Measurements from ENCODE around the gene SPECC1.
"Not testable (repeated sequence)": the region's sequence is repeated elsewhere in the genome, so short reads cannot be mapped to it uniquely, and the experiment has no call there.

SPECC1 gene

GRCh38 chr17:20009302-20010098 is at the start of gene SPECC1:
SPECC1 (plus strand) TSS chr17:20009359; CDS start chr17:20096652, 87,293 bp downstream.
- peak; percentile 78 for DNase-seq (ENCODE audit: low spot score)

GRCh38 chr17:19962954-19963353 is 46.2 kb upstream of the SPECC1 start:
- DNase-seq (ENCODE audit: low spot score): not testable (repeated sequence)

GRCh38 chr17:19973156-19973555 is 36.0 kb upstream of the SPECC1 start:
- DNase-seq (ENCODE audit: low spot score): no peak

GRCh38 chr17:19975601-19976000 is 33.6 kb upstream of the SPECC1 start:
- DNase-seq (ENCODE audit: low spot score): no peak

- DNase-seq (ENCODE audit: low spot score): peak; percentile 84
Measured at GRCh38 chr17:19977293-19978208, 31.6 kb upstream of the SPECC1 start, which contains the start of gene AKAP10. AKAP10 (minus strand) TSS chr17:19977828; CDS start chr17:19977679, 149 bp downstream.

GRCh38 chr17:19978209-19978802 is 30.9 kb upstream of the SPECC1 start:
- DNase-seq (ENCODE audit: low spot score): no peak

- no peak for DNase-seq (ENCODE audit: low spot score)
Measured at GRCh38 chr17:19978805-19979211, 30.4 kb upstream of the SPECC1 start.

- no peak for DNase-seq (ENCODE audit: low spot score)
Measured at GRCh38 chr17:19979917-19980770, 29.0 kb upstream of the SPECC1 start.

- no peak for DNase-seq (ENCODE audit: low spot score)
Measured at GRCh38 chr17:19986941-19987861, 22.0 kb upstream of the SPECC1 start.

- DNase-seq (ENCODE audit: low spot score): no peak
Measured at GRCh38 chr17:19987897-19988296, 21.3 kb upstream of the SPECC1 start.

- no peak for DNase-seq (ENCODE audit: low spot score)
Measured at GRCh38 chr17:19991252-19991885, 17.8 kb upstream of the SPECC1 start.

- DNase-seq (ENCODE audit: low spot score): peak; percentile 88
Measured at GRCh38 chr17:19992803-19993713, 16.1 kb upstream of the SPECC1 start.

GRCh38 chr17:19996086-19996485 is 13.1 kb upstream of the SPECC1 start:
- DNase-seq (ENCODE audit: low spot score): no peak

- no peak for DNase-seq (ENCODE audit: low spot score)
Measured at GRCh38 chr17:19996502-19996901, 12.7 kb upstream of the SPECC1 start.

GRCh38 chr17:20008242-20009051 is 712 bp upstream of the SPECC1 start:
- no peak for DNase-seq (ENCODE audit: low spot score)

GRCh38 chr17:20009052-20009301 is 182 bp upstream of the SPECC1 start:
- DNase-seq (ENCODE audit: low spot score): no peak

GRCh38 chr17:20010099-20010863 is 1.1 kb downstream of the SPECC1 start:
- peak; percentile 16 for DNase-seq (ENCODE audit: low spot score)

All from NAMALWA (cell line).